Measurements from ENCODE around the gene AMFR.

DNA sequence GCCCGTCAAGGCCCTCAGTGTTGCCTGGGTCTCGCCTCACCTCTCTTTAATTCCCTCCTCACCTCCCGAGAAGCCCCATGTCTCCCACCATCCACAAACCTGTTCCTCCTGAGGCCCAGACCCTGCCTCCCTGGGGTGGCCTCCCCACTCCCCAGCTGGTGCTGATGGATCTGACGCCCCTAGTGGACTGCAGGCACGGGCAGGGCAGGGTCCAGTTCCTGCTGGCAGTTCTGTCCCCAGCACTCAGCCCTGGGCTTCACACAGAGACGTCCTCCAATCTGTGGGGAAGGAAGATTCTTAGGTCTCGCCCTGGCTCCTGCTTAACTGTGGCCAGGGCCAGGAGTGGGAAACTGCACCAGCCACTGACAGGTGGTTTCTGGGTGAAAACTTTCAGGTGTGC is 108.8 kb downstream of the AMFR start:
- TF ChIP-seq CTCF (IDR thresholded peaks at IDR 0.05) (no peak), EP300 (IDR thresholded peaks at IDR 0.05) (no peak)

Data from suprapubic skin (tissue), 3 donors.